ENCODE measurements around the gene SPATA33.

The SPATA33 gene
- 6.8 to 6.9 reads per million in 2 donors for total RNA-seq

- DNase-seq, result peak; percentile 93
These were observed at the start of gene SPATA33, which contains the start of gene CHMP1A for GRCh38 chr16:89657442-89658220. Gene SPATA33, plus strand, starts transcription at chr16:89657836. Its CDS starts 76 bp downstream, at chr16:89657912. Gene CHMP1A, minus strand, starts transcription at chr16:89657708. Its CDS starts 120 bp downstream, at chr16:89657588.

- DNase-seq, result no peak
These were observed 49.5 kb upstream of the SPATA33 start for GRCh38 chr16:89607937-89608740.

- no peak for DNase-seq
These were observed 47.6 kb upstream of the SPATA33 start for GRCh38 chr16:89610108-89610453.

GRCh38 chr16:89612415-89613166 lies 45.0 kb upstream of the SPATA33 start:
- no peak for DNase-seq

GRCh38 chr16:89613231-89613953 lies 44.2 kb upstream of the SPATA33 start, which contains the start of gene DPEP1:
Gene DPEP1, plus strand, starts transcription at chr16:89613642. Its CDS starts 16,769 bp downstream, at chr16:89630411.
- no peak for DNase-seq

- no peak for DNase-seq
These were observed 43.6 kb upstream of the SPATA33 start for GRCh38 chr16:89613954-89614459.

- no peak for DNase-seq
These were observed 42.5 kb upstream of the SPATA33 start for GRCh38 chr16:89615176-89615575.

GRCh38 chr16:89615596-89616090 lies 42.0 kb upstream of the SPATA33 start:
- no peak for DNase-seq

- no peak for DNase-seq
These were observed 41.0 kb upstream of the SPATA33 start for GRCh38 chr16:89616623-89617022.

- no peak for DNase-seq
These were observed 40.6 kb upstream of the SPATA33 start for GRCh38 chr16:89617036-89617435.

GRCh38 chr16:89618109-89618998 lies 39.3 kb upstream of the SPATA33 start:
- DNase-seq, result no peak

GRCh38 chr16:89619840-89620239 lies 37.8 kb upstream of the SPATA33 start:
- no peak for DNase-seq

- DNase-seq, result no peak
These were observed 37.2 kb upstream of the SPATA33 start for GRCh38 chr16:89620406-89620841.

GRCh38 chr16:89621136-89621697 lies 36.4 kb upstream of the SPATA33 start:
- DNase-seq, result no peak

GRCh38 chr16:89621698-89622409 lies 35.8 kb upstream of the SPATA33 start:
- DNase-seq, result no peak

- no peak for DNase-seq
These were observed 34.0 kb upstream of the SPATA33 start for GRCh38 chr16:89623511-89624261.

- DNase-seq, result no peak
These were observed 32.6 kb upstream of the SPATA33 start for GRCh38 chr16:89624777-89625761.

Measured in T-helper 9 cell (primary cell).